WTC11 (cell line): ENCODE results near the gene COMMD4. TPM values are rescaled to one million over a fixed set of nuclear protein-coding genes. Genes with fewer than 3 reads are reported as not detected.

Experiments
- ATAC-seq: fragments of 200-7000 bp; cut with Tn5 transposase; 2 replicates; pipeline ENCODE4 v1.10.0; 2021; ENCODE audit warnings: mild to moderate bottlenecking, moderate library complexity
- CTCF ChIA-PET: fragments of 300-600 bp; sonication (Branson Sonifier 250); formaldehyde crosslinking; loops from one replicate; lab custom pipeline; 2021; ENCODE audit warnings: antibody characterized with exemption; lab: Charles Lee
- POLR2A ChIA-PET: fragments of 350-600 bp; sonication (Branson Sonifier 250); formaldehyde crosslinking; loops from one replicate; lab custom pipeline; 2021; ENCODE audit warnings: antibody characterized with exemption; lab: Charles Lee
- DNase-seq: peaks from one replicate; pipeline ENCODE4 v3.0.0; 2021; ENCODE audit warnings: low spot score
- H3K27ac Mint-ChIP-seq: 2 replicates; pipeline ENCODE4 v1.8.0; 2021; ENCODE audit warnings: mixed read lengths
- H3K27me3 Mint-ChIP-seq: 2 replicates; pipeline ENCODE4 v1.8.0; 2021; ENCODE audit warnings: low read depth, mild to moderate bottlenecking, moderate library complexity, mixed read lengths
- H3K36me3 Mint-ChIP-seq: 2 replicates; pipeline ENCODE4 v1.8.0; 2021; ENCODE audit warnings: mixed read lengths
- H3K4me1 Mint-ChIP-seq: 2 replicates; pipeline ENCODE4 v1.8.0; 2022; ENCODE audit warnings: mixed read lengths
- H3K4me3 Mint-ChIP-seq: 2 replicates; pipeline ENCODE4 v1.8.0; 2021; ENCODE audit warnings: mild to moderate bottlenecking, moderate library complexity, mixed read lengths
- H3K9me3 Mint-ChIP-seq: 2 replicates; pipeline ENCODE4 v1.8.0; 2021; ENCODE audit warnings: mixed read lengths
- AR ChIP-seq: fragments of 250-450 bp; sonication (Bioruptor Pico); IDR thresholded peaks from 2 replicates; pipeline ENCODE4 v1.9.0; 2021; ENCODE audit warnings: mild to moderate bottlenecking
- E2F5 ChIP-seq: sonication (generic); formaldehyde crosslinking; IDR thresholded peaks from 2 replicates; pipeline ENCODE4 v1.8.1; 2022; ENCODE audit warnings: mild to moderate bottlenecking, moderate library complexity, missing genetic modification reagents
- ETV6 ChIP-seq: sonication (generic); formaldehyde crosslinking; IDR thresholded peaks from 2 replicates; pipeline ENCODE4 v1.8.1; 2022; ENCODE audit warnings: mild to moderate bottlenecking, missing genetic modification reagents
- NR3C1 ChIP-seq: sonication (generic); formaldehyde crosslinking; conservative IDR thresholded peaks from 2 replicates; pipeline ENCODE4 v1.8.1; 2023; ENCODE audit warnings: low read depth, mild to moderate bottlenecking, missing genetic modification reagents
- OVOL2 ChIP-seq: fragments of 250-450 bp; sonication (Bioruptor Pico); IDR thresholded peaks from 2 replicates; pipeline ENCODE4 v1.9.0; 2021; ENCODE audit warnings: mild to moderate bottlenecking, borderline replicate concordance
- PRDM15 ChIP-seq: sonication (generic); formaldehyde crosslinking; IDR thresholded peaks from 2 replicates; pipeline ENCODE4 v1.8.0; 2022; ENCODE audit warnings: missing genetic modification reagents
- RORB ChIP-seq: fragments of 250-450 bp; sonication (Bioruptor Pico); IDR thresholded peaks from 2 replicates; pipeline ENCODE4 v1.9.0; 2021; ENCODE audit warnings: mild to moderate bottlenecking
- SMAD4 ChIP-seq: sonication (generic); formaldehyde crosslinking; IDR thresholded peaks from 2 replicates; pipeline ENCODE4 v1.8.0; 2022; ENCODE audit warnings: mild to moderate bottlenecking, missing genetic modification reagents
- TCF7 ChIP-seq: sonication (generic); formaldehyde crosslinking; IDR thresholded peaks from 2 replicates; pipeline ENCODE4 v1.8.0; 2022; ENCODE audit warnings: mild to moderate bottlenecking, low read depth, missing genetic modification reagents, moderate library complexity
- USF1 ChIP-seq: sonication (generic); formaldehyde crosslinking; IDR thresholded peaks from 2 replicates; pipeline ENCODE4 v1.8.0; 2022; ENCODE audit warnings: mild to moderate bottlenecking, missing genetic modification reagents
- USF2 ChIP-seq: sonication (generic); formaldehyde crosslinking; IDR thresholded peaks from 2 replicates; pipeline ENCODE4 v1.8.1; 2023; ENCODE audit warnings: mild to moderate bottlenecking, missing genetic modification reagents, moderate library complexity
- ZNF138 ChIP-seq: sonication (generic); formaldehyde crosslinking; conservative IDR thresholded peaks from 2 replicates; pipeline ENCODE4 v1.8.1; 2022; ENCODE audit warnings: mild to moderate bottlenecking, moderate library complexity, missing genetic modification reagents
- ZNF263 ChIP-seq: sonication (generic); formaldehyde crosslinking; IDR thresholded peaks from 2 replicates; pipeline ENCODE4 v1.8.1; 2022; ENCODE audit warnings: low read depth, mild to moderate bottlenecking, moderate library complexity, missing genetic modification reagents
- total RNA-seq: library from RNA; stranded (reverse); gene quantifications from 3 replicates; pipeline ENCODE4 v1.2.3, GENCODE V29; 2021
- TF ChIP-seq, protein P1 (sequence below): sonication (generic); formaldehyde crosslinking; IDR thresholded peaks from 2 replicates; pipeline ENCODE4 v1.8.1; 2022; ENCODE audit warnings: mild to moderate bottlenecking, missing genetic modification reagents, moderate library complexity, borderline replicate concordance

Gene COMMD4
- total RNA-seq, 1 experiment from 2014 or later = 140 TPM

DNA sequence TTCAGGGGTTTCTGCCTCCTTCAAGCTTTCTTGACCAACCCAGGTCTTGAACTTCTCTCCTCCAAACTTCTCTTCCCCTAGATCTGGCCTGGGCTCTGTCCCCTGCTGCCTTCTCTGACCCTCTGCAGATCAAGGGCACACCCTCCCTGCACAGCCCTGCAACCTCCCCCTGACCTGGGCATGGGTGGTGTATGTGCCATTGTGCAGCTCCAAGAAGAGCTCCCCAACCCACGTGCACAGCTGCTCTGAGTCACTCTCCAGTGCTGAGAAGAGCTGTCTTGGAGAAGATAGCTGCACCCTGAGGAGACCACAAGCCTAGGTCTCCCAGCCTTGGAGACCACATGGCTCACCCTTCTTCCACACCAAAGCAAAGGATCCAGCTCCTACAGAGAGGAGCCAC is 24.5 kb downstream of the COMMD4 start:
- Mint-ChIP-seq H3K4me1 (no peaks in the 10 kb centered on the region), H3K4me3 (no peak overlapping the region), H3K36me3 (peaks cover 21% of the 10 kb centered on the region), H3K27ac (no peak overlapping the region), H3K9me3 (no peaks in the 10 kb centered on the region), H3K27me3 (no peaks in the 10 kb centered on the region)
- POLR2A ChIA-PET = no interaction called here
- CTCF ChIA-PET = no interaction called here
- DNase-seq = no peak
- TF ChIP-seq, protein P1, sequence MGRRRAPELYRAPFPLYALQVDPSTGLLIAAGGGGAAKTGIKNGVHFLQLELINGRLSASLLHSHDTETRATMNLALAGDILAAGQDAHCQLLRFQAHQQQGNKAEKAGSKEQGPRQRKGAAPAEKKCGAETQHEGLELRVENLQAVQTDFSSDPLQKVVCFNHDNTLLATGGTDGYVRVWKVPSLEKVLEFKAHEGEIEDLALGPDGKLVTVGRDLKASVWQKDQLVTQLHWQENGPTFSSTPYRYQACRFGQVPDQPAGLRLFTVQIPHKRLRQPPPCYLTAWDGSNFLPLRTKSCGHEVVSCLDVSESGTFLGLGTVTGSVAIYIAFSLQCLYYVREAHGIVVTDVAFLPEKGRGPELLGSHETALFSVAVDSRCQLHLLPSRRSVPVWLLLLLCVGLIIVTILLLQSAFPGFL = no peak
- no peak for ATAC-seq

DNA sequence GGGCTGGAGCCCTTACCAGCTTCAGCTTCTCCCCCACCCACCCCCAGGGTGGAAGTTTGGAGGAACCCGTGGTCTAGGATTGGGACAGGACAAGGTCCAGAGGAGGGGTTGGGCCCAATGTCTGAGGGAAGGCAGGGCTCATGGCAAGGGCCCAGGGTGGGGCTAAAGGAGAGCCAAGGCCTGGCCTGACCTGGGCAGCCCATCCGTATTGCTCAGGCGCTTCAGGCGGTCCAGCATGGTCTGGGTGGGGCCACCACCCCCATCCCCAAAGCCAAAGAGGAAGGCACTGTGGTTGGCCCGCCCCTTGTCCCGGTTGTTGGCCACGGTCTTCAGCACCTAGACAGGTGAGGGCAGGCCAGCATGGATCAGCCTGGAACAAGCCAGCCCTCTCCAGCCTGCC is 25.0 kb downstream of the COMMD4 start:
- ATAC-seq = no peak
- CTCF ChIA-PET = no interaction called here

More for the DNA sequence above, 25.0 kb downstream of the COMMD4 start:
- H3K4me1 Mint-ChIP-seq = no peaks in the 10 kb centered on the region
- H3K9me3 Mint-ChIP-seq = no peaks in the 10 kb centered on the region
- no peaks in the 10 kb centered on the region for H3K27me3 Mint-ChIP-seq
- DNase-seq = no peak
- TF ChIP-seq ETV6 (CRISPR knock-in tag) = no peak
- no peak for TF ChIP-seq AR (CRISPR knock-in tag)
- TF ChIP-seq E2F5 (CRISPR knock-in tag) = no peak
- no peak for TF ChIP-seq OVOL2 (CRISPR knock-in tag)
- TF ChIP-seq ZNF263 (CRISPR knock-in tag) = no peak
- no peak for TF ChIP-seq RORB (CRISPR knock-in tag)
- no peak for TF ChIP-seq USF2 (CRISPR knock-in tag)
- TF ChIP-seq, protein P1 = no peak
- no peak for TF ChIP-seq USF1 (CRISPR knock-in tag)
- TF ChIP-seq TCF7 (CRISPR knock-in tag) = no peak
- no peak for TF ChIP-seq NR3C1 (CRISPR knock-in tag)
- TF ChIP-seq PRDM15 (CRISPR knock-in tag) = no peak
- TF ChIP-seq ZNF138 (CRISPR knock-in tag) = no peak
- TF ChIP-seq SMAD4 (CRISPR knock-in tag) = no peak
- no peak overlapping the region for H3K4me3 Mint-ChIP-seq
- no peak overlapping the region for H3K27ac Mint-ChIP-seq
- POLR2A ChIA-PET = no interaction called here
- peaks cover 24% of the 10 kb centered on the region for H3K36me3 Mint-ChIP-seq
